A172 (cell line): Measurements from ENCODE around the gene MRPL42. TPM values are rescaled to one million over a fixed set of nuclear protein-coding genes. Genes with fewer than 3 reads are reported as not detected.
"Not testable (repeated sequence)": the region's sequence is repeated elsewhere in the genome, so short reads cannot be mapped to it uniquely, and the experiment has no call there.

Source experiments
- DNase-seq: peaks from one replicate; pipeline ENCODE4 v3.0.0-alpha.2; 2015; ENCODE audit warnings: low spot score
- total RNA-seq: library from RNA; depleted of rRNA; stranded (reverse); fragments of >200 nt; shearing (Covaris generic); gene quantifications from 2 replicates; pipeline ENCODE4 v1.2.3, GENCODE V29; 2014; rRNA removed

Gene MRPL42
- total RNA-seq, result 148 and 172 TPM in 2 replicates

GRCh38 chr12:93467351-93468007 lies at the start of gene MRPL42:
Gene MRPL42 (plus strand): TSS chr12:93467514. CDS start chr12:93469286, 1,772 bp downstream.
- DNase-seq, result peak; percentile 76

- DNase-seq, result no peak
These were observed 49.3 kb upstream of the MRPL42 start for GRCh38 chr12:93417967-93418480.

- DNase-seq, result peak; percentile 33
These were observed 47.8 kb upstream of the MRPL42 start for GRCh38 chr12:93419388-93420034.

- no peak for DNase-seq
These were observed 45.3 kb upstream of the MRPL42 start for GRCh38 chr12:93422050-93422449.

GRCh38 chr12:93425736-93426411 lies 41.4 kb upstream of the MRPL42 start:
- DNase-seq, result no peak

GRCh38 chr12:93426412-93426805 lies 40.9 kb upstream of the MRPL42 start:
- DNase-seq, result no peak

- DNase-seq, result no peak
These were observed 39.3 kb upstream of the MRPL42 start for GRCh38 chr12:93427779-93428564.

- DNase-seq, result no peak
These were observed 37.9 kb upstream of the MRPL42 start for GRCh38 chr12:93429448-93429847.

GRCh38 chr12:93429852-93430251 lies 37.5 kb upstream of the MRPL42 start:
- DNase-seq, result no peak

GRCh38 chr12:93430280-93430679 lies 37.0 kb upstream of the MRPL42 start:
- no peak for DNase-seq

- DNase-seq, result not testable (repeated sequence)
These were observed 35.3 kb upstream of the MRPL42 start for GRCh38 chr12:93432031-93432430.

GRCh38 chr12:93434256-93434865 lies 33.0 kb upstream of the MRPL42 start:
- DNase-seq, result no peak

- DNase-seq, result no peak
These were observed 28.9 kb upstream of the MRPL42 start for GRCh38 chr12:93438266-93439050.

- DNase-seq, result no peak
These were observed 27.1 kb upstream of the MRPL42 start for GRCh38 chr12:93440043-93440835.

- DNase-seq, result no peak
These were observed 26.2 kb upstream of the MRPL42 start for GRCh38 chr12:93441081-93441616.

GRCh38 chr12:93441617-93442410 lies 25.5 kb upstream of the MRPL42 start, which contains the start of gene UBE2N:
Gene UBE2N (minus strand): TSS chr12:93441947. CDS start chr12:93441884, 63 bp downstream.
- peak; percentile 86 for DNase-seq

- peak; percentile 7 for DNase-seq
These were observed 24.6 kb upstream of the MRPL42 start for GRCh38 chr12:93442411-93443340.
